Astrocyte (in vitro differentiated cells and primary cell): ENCODE data around the gene ATP11A.

ENCODE experiments used
- EZH2 ChIP-seq: IDR thresholded peaks from 2 replicates; pipeline ENCODE4 v1.6.1; 2012; ENCODE audit warnings: mild to moderate bottlenecking, low read length, inconsistent platforms; ENCODE audit not compliant: insufficient read depth
- TF ChIP-seq, protein P1 (sequence below): IDR thresholded peaks from 2 replicates; pipeline ENCODE4 v1.5.1; 2011; ENCODE audit warnings: low read depth, mild to moderate bottlenecking, inconsistent platforms, low read length, moderate library complexity; ENCODE audit not compliant: insufficient read depth

DNA sequence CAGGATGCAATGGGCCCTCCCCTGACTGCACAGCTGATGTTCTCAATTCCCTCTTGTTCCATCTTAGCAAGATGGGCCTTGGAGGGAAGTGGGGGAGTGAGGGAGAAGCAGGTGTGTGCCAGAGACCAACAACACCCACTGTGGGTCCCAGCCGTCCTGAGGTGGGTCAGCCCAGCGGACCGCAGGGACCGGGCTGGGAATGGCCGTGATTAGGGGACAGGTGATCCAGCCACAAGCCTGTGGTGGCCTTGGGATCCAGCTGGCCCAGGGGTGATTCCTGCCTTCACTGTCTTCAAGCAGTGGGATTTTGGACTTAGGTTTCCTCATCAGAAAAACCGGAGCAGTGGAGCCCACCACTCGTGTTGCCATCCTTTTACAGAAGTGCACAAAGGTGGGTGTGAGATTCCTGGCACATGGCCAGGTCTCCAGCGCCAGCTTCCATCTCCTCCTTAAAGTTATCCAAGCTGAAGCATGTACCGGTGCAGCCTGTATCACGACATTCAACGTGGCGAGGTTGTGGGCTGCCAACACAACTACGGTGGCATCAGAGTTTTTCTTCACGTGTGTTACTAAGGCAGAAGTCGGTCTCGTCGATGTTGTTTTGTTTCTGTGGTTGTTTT is 9.0 kb upstream of the ATP11A start:
- TF ChIP-seq, protein P1, sequence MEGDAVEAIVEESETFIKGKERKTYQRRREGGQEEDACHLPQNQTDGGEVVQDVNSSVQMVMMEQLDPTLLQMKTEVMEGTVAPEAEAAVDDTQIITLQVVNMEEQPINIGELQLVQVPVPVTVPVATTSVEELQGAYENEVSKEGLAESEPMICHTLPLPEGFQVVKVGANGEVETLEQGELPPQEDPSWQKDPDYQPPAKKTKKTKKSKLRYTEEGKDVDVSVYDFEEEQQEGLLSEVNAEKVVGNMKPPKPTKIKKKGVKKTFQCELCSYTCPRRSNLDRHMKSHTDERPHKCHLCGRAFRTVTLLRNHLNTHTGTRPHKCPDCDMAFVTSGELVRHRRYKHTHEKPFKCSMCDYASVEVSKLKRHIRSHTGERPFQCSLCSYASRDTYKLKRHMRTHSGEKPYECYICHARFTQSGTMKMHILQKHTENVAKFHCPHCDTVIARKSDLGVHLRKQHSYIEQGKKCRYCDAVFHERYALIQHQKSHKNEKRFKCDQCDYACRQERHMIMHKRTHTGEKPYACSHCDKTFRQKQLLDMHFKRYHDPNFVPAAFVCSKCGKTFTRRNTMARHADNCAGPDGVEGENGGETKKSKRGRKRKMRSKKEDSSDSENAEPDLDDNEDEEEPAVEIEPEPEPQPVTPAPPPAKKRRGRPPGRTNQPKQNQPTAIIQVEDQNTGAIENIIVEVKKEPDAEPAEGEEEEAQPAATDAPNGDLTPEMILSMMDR: no peak
- TF ChIP-seq EZH2: no peak
